NCI-H1694 treated with DMSO at 0.1 percent for 48 hours (cell line): ENCODE results near the gene F12.

Experiments
- DNase-seq: peaks from one replicate; lab custom pipeline; 2025; lab: John Stamatoyannopoulos, UW

Gene F12

DNA sequence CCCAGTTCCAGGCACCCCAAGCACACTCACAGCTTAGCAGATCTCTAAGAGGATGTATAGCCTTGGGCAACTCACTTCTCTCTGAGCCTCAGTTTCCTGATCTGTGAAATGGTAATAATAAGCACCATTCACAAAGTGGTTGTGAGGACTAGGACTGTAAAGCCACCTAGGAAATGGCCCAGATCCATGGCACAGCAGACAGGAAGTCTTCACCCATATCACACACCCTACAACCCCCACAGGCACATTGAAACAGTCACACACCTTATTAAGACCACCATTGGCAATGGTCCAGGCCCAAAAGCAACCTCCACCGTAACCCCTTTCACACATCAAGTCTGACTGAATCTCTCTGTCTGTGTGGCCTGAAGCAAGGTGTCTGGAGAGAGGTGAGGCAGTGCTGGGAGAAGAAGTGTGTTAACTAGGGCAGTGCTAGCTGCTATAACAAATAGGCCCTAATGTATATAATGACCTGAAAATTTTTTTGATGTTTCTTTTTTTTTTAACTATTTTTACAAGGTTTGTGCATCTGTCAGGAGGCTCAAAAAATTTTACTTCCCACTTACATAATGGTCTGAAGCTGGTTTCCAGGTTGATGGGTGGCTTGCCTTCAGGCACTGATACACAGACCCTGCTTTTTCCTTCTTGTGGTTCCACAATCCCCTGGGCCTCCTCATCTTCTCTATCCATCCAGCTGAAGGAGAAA lies 54.0 kb downstream of the F12 start:
- no peak for DNase-seq

DNA sequence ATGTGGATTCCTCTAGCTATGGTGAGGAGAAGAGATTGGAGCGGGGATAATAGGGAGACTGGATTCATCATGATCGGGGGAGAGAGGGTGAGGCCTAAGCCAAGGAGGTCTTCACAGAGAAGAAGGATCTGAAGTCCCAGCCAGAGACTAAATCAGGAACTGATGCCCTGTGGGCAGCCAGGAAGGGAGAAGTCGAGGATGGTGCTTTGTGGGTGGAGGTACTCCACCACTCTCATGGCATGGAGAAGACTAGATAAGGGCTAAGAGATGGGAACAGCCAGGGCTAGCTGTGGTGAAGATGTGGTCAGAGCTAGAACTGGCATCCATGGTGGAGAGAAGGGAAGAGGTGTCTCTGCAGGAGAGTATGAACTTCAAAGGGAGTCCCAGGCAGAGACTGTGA lies 54.7 kb downstream of the F12 start:
- no peak for DNase-seq

DNA sequence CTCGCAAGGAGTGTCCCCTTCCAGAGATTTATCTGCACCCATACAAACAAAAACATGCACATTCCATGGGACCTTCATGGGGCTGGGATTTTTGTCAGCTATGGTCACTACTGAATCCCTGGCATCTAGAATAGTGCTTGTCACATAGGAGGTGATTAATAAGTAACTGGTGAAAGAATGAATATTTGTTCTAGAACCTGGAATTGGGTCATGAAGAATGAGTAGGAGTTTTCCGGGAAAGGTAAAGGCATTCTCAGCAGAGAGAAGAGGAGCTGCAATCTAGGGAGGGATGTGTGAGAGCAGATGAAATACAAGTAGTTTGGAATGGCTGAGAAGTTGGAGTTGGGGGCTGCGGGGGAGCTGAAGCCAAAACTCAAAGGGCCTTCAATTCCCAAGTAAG lies 55.1 kb downstream of the F12 start:
- DNase-seq, result no peak

DNA sequence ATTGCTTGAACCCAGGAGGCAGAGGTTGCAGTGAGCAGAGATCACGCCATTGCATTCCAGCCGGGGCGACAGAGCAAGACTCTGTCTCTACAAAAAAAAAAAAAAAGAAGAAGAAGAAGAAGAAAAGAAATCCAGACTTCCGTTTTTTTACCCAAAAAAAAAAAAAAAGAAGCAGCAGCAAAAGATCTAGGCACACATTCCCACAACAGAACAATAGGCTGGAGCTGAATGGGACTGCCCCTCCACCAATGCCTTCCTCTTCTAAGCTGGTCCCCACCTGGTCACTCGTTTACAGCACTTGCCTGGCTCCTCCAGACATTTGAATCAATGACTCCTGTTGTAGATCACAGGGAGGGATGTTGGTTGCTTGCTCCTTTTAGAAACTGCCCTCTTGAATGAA lies 56.3 kb downstream of the F12 start:
- DNase-seq, result no peak
